RPMI7951 (cell line): ENCODE measurements around the gene CORO2B. TPM values are rescaled to one million over a fixed set of nuclear protein-coding genes. Genes with fewer than 3 reads are reported as not detected.

Experiments used
- DNase-seq: peaks from one replicate; pipeline ENCODE4 v3.0.0-alpha.2; 2012; ENCODE audit warnings: low read depth
- total RNA-seq: library from RNA; depleted of rRNA; stranded (reverse); fragments of >200 nt; shearing (Covaris generic); gene quantifications from 2 replicates; pipeline ENCODE4 v1.2.3, GENCODE V29; 2014

CORO2B gene
- total RNA-seq, 1 experiment from 2014 or later: 5.6 TPM

DNA sequence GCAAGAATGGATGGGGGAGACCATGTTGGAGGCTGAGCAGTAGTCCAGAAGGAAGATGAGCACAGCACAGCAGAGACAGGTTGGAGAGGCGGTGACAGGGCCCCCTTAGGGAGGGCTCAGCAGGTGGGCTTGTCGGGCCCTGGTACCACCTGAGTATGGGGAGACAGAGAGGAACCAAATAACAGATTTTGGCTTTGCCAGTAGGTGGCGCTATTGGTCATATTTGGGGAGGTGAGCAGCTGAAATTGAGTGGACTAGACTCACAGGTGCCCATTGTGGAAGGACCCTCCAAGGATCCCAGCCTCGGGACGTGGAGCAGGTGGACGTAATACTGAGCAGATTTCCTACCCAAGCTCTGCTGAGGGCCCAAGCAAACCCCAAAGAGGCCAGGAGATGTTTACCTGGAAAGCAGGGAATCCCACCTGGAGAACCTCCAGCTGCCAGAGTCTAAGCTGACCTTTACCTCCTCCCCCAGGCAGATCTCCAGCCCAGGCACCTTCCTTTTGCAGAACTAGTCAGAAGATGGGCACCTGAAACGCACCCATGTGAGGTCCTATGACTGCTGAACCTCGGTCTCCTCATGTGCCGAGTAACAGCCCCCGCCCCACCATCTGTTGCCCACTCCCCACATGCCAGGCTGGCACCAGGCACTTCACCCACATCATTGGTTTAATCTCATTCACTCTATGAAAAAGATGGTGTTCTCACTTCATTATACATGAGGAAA, 24.6 kb upstream of the CORO2B start:
- peak; percentile 57 for DNase-seq

DNA sequence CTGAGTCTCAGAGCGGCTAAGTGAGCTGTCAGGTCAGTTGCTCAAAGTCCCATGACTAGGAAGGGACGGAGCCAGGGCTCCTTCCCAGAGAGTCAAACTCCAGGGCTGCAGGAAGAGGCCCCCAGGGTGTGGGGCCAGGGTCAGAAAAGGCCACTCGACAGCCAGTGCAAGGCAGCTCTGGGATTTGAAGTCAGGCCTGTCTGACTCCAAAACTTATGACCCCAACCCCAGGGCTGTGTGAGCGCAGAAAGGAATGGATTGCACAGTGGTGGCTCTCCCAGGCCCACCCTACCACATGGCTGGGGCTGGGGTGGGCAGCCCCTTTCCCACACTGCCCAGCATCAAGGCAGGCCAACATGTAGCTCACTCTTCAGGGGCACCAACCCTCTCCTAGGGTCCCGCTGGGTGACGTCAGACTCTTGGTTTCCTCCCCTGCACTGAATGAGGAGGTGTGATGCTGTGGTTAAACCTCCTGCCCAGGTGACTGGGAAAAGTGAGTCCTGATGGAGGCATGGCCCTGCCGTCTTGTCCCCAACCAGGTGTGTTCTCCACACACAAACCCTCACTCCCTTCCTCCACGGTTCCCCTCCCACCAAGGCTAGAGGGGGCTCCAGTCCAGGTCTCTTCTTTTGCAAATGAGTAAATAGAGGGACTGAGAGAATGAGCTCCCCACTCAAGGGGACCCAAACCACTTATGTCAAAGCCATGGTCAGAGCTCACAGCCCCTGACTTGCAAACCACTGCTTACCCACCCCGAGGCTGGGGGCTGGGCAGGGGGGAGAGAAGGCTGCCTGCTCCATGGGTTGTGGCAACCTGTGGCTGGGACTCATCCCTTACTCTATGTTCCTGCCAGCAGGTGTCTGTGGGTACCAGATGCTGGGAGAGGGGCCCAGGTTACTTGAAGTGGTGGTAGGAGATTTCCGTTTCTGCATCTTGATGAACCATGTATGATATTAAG, 23.8 kb upstream of the CORO2B start:
- DNase-seq: no peak

GRCh38 chr15:68555679-68556037, 23.1 kb upstream of the CORO2B start:
- no peak for DNase-seq

DNA sequence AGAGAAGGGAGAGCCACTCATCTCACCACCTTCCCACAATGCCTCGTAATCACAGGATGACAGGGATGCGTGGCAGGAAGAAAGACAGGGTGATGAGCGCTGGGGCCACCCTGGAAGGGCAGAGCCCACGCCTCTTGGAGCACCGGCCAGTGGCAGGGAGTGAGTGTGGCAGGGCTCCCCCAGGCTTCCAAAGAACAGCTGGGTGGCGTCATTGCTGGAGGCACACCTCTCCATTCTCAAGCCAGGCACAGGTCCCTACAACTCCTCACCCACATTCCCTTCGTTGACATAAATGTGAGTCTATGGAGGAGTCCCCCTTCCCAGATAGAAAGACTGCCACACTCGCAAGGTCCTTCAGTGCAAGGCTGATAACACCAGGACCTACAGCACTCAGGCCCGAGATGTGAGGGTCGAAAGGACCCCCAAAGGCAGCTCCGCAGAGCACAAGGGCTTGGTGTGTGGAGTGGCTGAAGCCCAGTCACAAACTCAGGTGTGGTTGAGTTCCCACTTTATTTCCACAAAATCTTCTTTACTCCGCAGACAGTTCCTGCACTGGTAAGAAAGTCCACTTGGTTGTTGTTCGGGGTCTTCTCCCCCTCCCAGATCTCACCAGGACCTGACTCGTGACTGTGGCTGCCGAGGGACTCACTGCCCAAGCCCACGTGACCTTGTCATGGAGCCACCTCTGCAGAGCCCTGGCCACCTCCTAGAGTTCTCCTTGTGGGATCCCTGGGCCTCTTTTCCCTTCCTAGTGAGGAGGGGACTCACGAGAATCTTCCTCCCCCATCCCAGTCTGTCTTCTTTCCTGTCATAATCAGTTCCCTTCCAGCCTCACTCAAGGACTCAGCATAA, 22.4 kb upstream of the CORO2B start:
- DNase-seq: no peak

- no peak for DNase-seq
Measured at GRCh38 chr15:68557469-68558317, 21.1 kb upstream of the CORO2B start.

DNA sequence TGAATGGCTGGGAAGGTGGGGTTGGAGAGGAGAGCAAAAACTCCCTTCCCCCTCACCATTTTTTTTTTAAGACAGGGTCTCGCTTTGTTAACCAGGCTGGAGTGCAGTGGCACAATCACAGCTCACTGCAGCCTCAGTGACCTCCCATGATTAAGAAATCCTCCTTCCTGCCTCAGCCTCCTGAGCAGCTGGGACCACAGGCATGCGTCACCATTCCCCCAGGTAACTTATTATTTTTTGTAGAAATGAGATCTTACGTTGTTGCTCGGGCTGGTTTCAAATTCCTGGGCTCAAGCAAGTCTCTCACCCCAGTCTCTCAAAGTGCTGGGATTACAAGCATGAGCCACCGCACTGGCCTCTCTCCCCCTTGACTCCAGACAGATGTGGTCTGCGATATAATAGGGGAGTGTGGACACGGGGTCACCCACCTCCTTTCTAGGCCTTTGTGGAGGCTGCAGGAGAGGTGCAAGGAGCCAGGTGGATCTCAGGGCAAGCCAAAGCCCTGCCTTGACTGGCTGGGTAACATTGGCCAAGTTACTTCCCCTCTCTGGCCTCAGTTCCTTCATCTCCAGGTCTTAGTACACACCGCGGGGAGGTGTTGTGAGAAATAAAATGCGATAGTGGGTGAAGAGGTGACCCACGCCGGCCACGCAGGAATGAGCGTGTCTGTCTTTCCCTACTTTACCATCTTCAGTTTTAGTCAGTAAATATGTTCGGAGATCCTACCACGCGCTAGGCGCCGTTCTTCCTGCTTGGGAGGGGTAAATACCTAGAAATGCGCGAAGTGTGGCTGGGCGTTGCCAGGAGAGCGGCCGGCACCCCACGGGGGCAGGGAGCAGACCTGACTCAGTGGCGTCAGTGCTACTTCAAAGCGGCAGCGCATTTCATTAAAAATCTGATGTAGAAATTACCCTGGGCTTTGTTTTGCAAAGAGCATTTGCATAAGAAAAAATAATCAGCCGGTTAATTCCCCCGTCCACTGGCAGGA, 20.2 kb upstream of the CORO2B start:
- no peak for DNase-seq

DNA sequence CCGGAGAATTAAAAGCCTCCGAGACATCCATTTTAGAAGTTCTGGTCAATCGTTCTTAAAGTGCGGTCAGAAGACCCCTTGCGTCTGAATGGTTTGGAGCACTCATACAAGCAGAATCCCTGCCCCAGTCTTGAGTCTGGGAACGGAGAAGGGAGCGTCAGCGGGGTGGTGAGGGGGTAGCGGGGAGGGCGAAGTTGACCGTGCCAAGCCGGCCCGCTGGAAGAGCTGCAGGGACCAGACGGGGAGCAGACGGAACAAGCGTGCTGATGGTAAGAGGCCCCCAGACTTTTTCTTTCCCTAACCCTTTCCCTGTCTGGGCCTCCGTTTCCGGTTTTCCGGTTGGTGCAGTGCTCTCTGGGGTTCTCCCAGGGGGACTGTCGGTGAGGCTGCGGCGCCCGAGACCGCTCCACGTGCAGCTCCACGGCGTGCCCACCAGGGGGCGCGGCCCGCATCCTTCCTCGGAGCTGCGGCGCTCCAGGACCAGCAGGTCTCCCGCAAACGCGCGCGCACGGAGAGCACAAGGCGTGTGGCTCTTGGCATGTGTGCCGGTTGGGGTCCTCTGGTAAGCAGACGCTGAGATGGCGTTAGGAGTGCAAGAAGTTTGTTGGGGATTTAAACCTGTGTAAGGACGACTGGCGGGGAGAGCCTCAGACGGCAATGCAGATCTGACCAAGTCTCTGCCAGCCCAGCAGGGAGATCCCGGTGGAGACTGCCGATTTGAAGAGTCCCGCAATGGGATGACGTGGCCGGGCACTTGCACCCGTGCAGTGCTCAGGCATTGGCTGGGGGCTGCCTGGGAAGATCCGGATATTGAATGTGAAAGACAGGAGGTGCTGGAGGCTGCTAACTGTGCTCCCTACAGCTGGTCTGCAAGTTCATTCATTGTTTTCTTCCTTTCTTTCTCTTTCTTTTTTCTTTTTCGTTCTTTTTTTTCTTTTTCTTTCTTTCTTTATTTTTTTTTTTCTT, 19.2 kb upstream of the CORO2B start:
- DNase-seq: peak; percentile 77

GRCh38 chr15:68560501-68561113, 18.2 kb upstream of the CORO2B start:
- no peak for DNase-seq

GRCh38 chr15:68561171-68561900, 17.5 kb upstream of the CORO2B start:
- no peak for DNase-seq

DNA sequence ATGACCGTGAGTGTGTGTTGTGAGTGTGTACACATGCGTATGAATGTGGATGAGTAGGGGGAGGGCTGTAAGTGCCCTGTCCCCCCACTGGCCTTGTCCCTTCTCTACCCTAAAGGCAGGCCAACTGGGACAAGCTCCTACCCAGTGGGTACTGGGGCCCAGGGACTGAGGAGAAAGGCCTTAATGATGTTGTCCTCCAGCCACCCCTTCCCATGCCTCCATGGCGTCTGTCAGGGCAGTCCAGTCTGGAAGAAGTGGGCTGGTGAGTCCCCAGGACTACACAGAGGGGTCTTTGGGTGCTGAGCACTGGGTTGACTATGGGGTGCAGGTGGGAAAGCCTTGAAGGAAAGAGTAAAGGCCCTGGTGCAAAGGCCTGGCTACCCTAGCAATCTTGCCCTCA, 16.9 kb upstream of the CORO2B start:
- DNase-seq: no peak

- DNase-seq: no peak
Measured at GRCh38 chr15:68564173-68564572, 14.6 kb upstream of the CORO2B start.

- no peak for DNase-seq
Measured at GRCh38 chr15:68565234-68565633, 13.6 kb upstream of the CORO2B start.

DNA sequence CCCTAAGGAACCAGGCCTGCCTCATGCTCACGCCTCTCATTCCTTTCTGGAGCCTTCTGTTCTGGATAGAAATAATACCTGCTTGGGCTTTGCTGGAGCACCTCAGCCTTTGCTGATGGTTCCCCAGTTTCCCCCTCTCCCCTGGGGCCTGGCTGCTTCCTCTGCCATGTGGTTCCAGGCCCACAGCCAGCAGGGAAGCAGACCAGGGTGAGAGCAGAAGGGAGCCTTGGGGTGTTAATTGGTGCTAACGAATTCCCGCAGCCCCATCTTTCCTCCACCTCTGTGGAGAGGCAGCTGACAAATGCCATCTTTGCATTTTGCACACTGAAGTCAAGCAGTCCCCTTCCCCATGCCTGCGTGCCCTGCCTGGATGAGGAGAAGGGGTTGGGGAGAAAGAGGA, 13.1 kb upstream of the CORO2B start:
- no peak for DNase-seq

- no peak for DNase-seq
Measured at GRCh38 chr15:68566377-68566954, 12.3 kb upstream of the CORO2B start.

- no peak for DNase-seq
Measured at GRCh38 chr15:68567345-68567744, 11.4 kb upstream of the CORO2B start.

GRCh38 chr15:68570974-68571373, 7.8 kb upstream of the CORO2B start:
- no peak for DNase-seq

GRCh38 chr15:68571582-68571981, 7.2 kb upstream of the CORO2B start:
- no peak for DNase-seq
